ENCODE results near the gene SURF2. TPM values are rescaled to one million over a fixed set of nuclear protein-coding genes. Genes with fewer than 3 reads are reported as not detected.

The SURF2 gene
- total and polyA plus RNA-seq, 3 experiments from 2014 or later = 34.9 to 46.6 (median 35.2) TPM

DNA sequence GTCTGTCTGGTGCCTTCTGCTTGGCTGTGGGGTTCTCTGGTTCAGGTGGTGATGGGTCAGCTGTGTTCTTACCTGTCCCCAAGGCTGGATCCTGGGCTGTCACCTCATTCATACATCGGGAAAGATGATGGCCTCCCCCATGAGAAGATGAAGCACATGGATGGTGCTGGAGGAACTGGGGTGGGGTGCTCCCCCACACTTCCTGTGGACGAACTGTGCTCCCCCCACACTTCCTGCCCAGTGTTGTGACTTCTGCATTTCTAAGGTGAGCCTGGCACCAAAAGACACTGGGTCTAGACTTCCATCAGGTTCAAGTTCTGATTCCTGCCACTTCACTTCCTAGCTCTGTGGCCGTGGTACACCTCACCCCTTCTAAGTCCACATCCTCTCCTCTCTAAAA, 16.1 kb upstream of the SURF2 start:
- H3K36me3 ChIP-seq (ENCODE audit: insufficient read depth, low read length) = peaks cover 20% of the 10 kb centered on the region
- peaks cover 23% of the 10 kb centered on the region for H3K4me1 ChIP-seq (ENCODE audit: insufficient read depth, low read length)
- no peaks in the 10 kb centered on the region for H3K27me3 ChIP-seq (ENCODE audit: insufficient read depth, low read length, poor library complexity, severe bottlenecking)
- H3K9me3 ChIP-seq (ENCODE audit: low read length) = no peaks in the 10 kb centered on the region
- no peaks in the 10 kb centered on the region for H3K9me3 Mint-ChIP-seq
- ChIA-PET POLR2A (interaction anchor here (1.4 kb wide), 1 partner anchor 8 kb away, joined by 6 read pairs; the partner anchor contains the start of genes MED22 and RPL7A), CTCF (interaction anchor here (1.7 kb wide), 1 partner anchor 146 kb away, joined by 5 read pairs; no protein-coding TSS in a partner anchor)
- peaks cover 0 to 68% (median 8%) of the 10 kb centered on the region in 3 donors for H3K36me3 Mint-ChIP-seq
- peaks cover 30 to 40% (median 38%) of the 10 kb centered on the region in 3 donors for H3K4me1 Mint-ChIP-seq
- H3K27ac ChIP-seq (ENCODE audit: low read depth, low read length) = no peak overlapping the region
- H3K27me3 Mint-ChIP-seq = no peaks in the 10 kb centered on the region
- H3K27ac Mint-ChIP-seq = peak overlapping the region in 5 of 8 donors; percentile 11 to 85 (median 67)
- DNase-seq = no peak
- H3K4me3 ChIP-seq (ENCODE audit: low read length) = no peak overlapping the region
- H3K4me3 Mint-ChIP-seq = peak overlapping the region in 3 of 7 donors; percentile 24 to 38 (median 29)

GRCh38 chr9:133340916-133341315, 15.4 kb upstream of the SURF2 start:
- no peaks in the 10 kb centered on the region for H3K27me3 ChIP-seq (ENCODE audit: insufficient read depth, low read length, poor library complexity, severe bottlenecking)
- H3K4me3 ChIP-seq (ENCODE audit: low read length) = no peak overlapping the region
- H3K36me3 ChIP-seq (ENCODE audit: insufficient read depth, low read length) = peaks cover 20% of the 10 kb centered on the region
- Mint-ChIP-seq H3K9me3 (no peaks in the 10 kb centered on the region), H3K4me3 (no peak overlapping the region), H3K4me1 (peaks cover 27 to 34% (median 33%) of the 10 kb centered on the region in 3 donors), H3K36me3 (peaks cover 0 to 67% (median 8%) of the 10 kb centered on the region in 3 donors), H3K27me3 (no peaks in the 10 kb centered on the region), H3K27ac (peak overlapping the region in 6 of 8 donors; percentile 11 to 85 (median 66))
- DNase-seq = no peak
- peaks cover 23% of the 10 kb centered on the region for H3K4me1 ChIP-seq (ENCODE audit: insufficient read depth, low read length)
- H3K27ac ChIP-seq (ENCODE audit: low read depth, low read length) = no peak overlapping the region
- ChIA-PET CTCF (interaction anchor here (1.6 kb wide), 1 partner anchor 11 kb away, joined by 4 read pairs; no protein-coding TSS in a partner anchor), POLR2A (no interaction called here)
- no peaks in the 10 kb centered on the region for H3K9me3 ChIP-seq (ENCODE audit: low read length)

- POLR2A ChIA-PET = no interaction called here
- H3K36me3 ChIP-seq (ENCODE audit: insufficient read depth, low read length) = peaks cover 20% of the 10 kb centered on the region
Measured at GRCh38 chr9:133341369-133342068, 14.8 kb upstream of the SURF2 start.

DNA sequence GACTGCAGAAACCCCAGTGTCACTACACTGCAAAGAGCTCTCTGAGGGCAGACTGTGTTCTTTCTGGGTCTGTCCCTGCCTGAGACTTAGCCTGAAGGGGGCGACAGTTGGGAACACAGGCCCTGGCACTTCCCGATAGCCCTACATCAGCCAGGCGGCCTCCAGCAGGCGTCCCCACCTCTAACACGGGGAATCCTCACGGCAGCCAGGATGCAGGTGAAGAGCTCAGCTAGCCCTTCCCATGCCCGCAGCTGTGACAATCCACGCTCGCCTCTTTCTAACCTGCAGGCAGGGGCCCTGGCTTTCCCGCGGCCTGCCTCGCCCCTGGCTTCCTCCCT, 14.3 kb upstream of the SURF2 start:
- no peak for DNase-seq
- Mint-ChIP-seq H3K27me3 (peaks cover 0 to 1% of the 10 kb centered on the region in 2 donors), H3K4me3 (peak overlapping the region in 2 of 7 donors; percentile 30 to 73), H3K36me3 (peaks cover 0 to 73% (median 8%) of the 10 kb centered on the region in 3 donors), H3K9me3 (no peaks in the 10 kb centered on the region), H3K27ac (peak overlapping the region in 3 of 8 donors; percentile 6 to 85 (median 47)), H3K4me1 (peaks cover 29 to 37% (median 37%) of the 10 kb centered on the region in 3 donors)
- H3K4me3 ChIP-seq (ENCODE audit: low read length) = no peak overlapping the region
- no peaks in the 10 kb centered on the region for H3K9me3 ChIP-seq (ENCODE audit: low read length)
- H3K4me1 ChIP-seq (ENCODE audit: insufficient read depth, low read length) = peaks cover 28% of the 10 kb centered on the region
- H3K36me3 ChIP-seq (ENCODE audit: insufficient read depth, low read length) = peaks cover 20% of the 10 kb centered on the region
- CTCF ChIA-PET = interaction anchor here (1.1 to 1.6 kb wide), 2 partner anchors 12 to 74 kb away, joined by 3 to 4 read pairs; no protein-coding TSS in a partner anchor
- POLR2A ChIA-PET = no interaction called here
- no peak overlapping the region for H3K27ac ChIP-seq (ENCODE audit: low read depth, low read length)
- H3K27me3 ChIP-seq (ENCODE audit: insufficient read depth, low read length, poor library complexity, severe bottlenecking) = no peaks in the 10 kb centered on the region

More at GRCh38 chr9:133341369-133342068, 14.8 kb upstream of the SURF2 start:
- Histone ChIP-seq H3K27ac (ENCODE audit: low read depth, low read length) (no peak overlapping the region), H3K27me3 (ENCODE audit: insufficient read depth, low read length, poor library complexity, severe bottlenecking) (no peaks in the 10 kb centered on the region), H3K9me3 (ENCODE audit: low read length) (no peaks in the 10 kb centered on the region), H3K4me3 (ENCODE audit: low read length) (no peak overlapping the region), H3K4me1 (ENCODE audit: insufficient read depth, low read length) (peaks cover 25% of the 10 kb centered on the region)
- peak overlapping the region in 2 of 8 donors; percentile 47 to 85 for H3K27ac Mint-ChIP-seq
- H3K4me3 Mint-ChIP-seq = no peak overlapping the region
- no peak for DNase-seq
- peaks cover 0 to 71% (median 8%) of the 10 kb centered on the region in 3 donors for H3K36me3 Mint-ChIP-seq
- CTCF ChIA-PET = interaction anchor here (1.1 to 1.6 kb wide), 2 partner anchors 12 to 74 kb away, joined by 3 to 4 read pairs; no protein-coding TSS in a partner anchor
- peaks cover 24 to 34% (median 33%) of the 10 kb centered on the region in 3 donors for H3K4me1 Mint-ChIP-seq
- H3K27me3 Mint-ChIP-seq = no peaks in the 10 kb centered on the region
- H3K9me3 Mint-ChIP-seq = no peaks in the 10 kb centered on the region

DNA sequence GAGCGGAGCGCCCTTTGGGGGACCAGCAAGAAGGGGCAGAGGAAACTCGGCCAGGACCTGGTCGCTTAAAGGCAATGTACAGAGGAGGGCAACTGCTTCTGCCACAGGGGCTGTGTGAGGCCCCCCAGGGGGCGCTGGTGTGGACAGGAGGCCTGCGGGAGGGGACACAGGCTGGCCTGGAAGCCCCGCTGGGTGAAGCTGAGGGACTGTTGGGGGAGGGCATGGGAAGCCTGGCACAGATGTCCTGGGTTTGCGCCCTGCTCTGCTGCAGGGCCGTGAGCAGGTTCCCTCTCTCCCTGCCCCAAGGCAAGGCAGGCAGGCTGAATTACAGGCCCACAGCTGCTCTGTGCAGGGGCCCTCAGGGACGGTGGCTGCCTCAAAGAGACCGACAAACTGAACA, 13.8 kb upstream of the SURF2 start:
- no peak for DNase-seq
- H3K36me3 Mint-ChIP-seq = peaks cover 0 to 74% (median 8%) of the 10 kb centered on the region in 3 donors
- H3K4me1 Mint-ChIP-seq = peaks cover 32 to 39% (median 38%) of the 10 kb centered on the region in 3 donors

DNA sequence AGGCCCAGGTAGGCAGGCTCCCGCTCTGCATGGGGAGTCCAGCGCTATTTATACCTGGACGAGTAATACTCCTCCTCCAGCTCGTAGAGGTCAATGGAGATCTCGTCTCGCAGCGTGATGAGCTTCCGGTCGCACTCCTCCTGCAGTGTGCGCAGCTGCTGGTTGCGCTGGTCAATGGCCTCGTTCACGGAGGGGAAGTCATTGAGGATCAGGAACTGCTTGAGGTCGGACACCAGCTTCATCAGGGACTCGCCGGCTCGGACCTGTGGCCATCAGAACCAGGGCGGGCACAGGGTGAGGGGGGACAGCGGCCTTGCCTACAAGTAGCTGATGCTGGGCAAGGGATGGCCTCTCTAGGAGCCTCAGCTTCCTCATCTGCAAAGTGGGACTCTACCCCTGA, 12.3 kb upstream of the SURF2 start:
- Mint-ChIP-seq H3K36me3 (peaks cover 1 to 83% (median 8%) of the 10 kb centered on the region in 3 donors), H3K27ac (no peak overlapping the region), H3K4me3 (no peak overlapping the region), H3K27me3 (peaks cover 0 to 3% of the 10 kb centered on the region in 2 donors), H3K9me3 (no peaks in the 10 kb centered on the region), H3K4me1 (peaks cover 43 to 51% (median 49%) of the 10 kb centered on the region in 3 donors)
- Histone ChIP-seq H3K27ac (ENCODE audit: low read depth, low read length) (no peak overlapping the region), H3K4me1 (ENCODE audit: insufficient read depth, low read length) (peaks cover 33% of the 10 kb centered on the region), H3K9me3 (ENCODE audit: low read length) (no peaks in the 10 kb centered on the region), H3K4me3 (ENCODE audit: low read length) (no peak overlapping the region), H3K36me3 (ENCODE audit: insufficient read depth, low read length) (peaks cover 22% of the 10 kb centered on the region), H3K27me3 (ENCODE audit: insufficient read depth, low read length, poor library complexity, severe bottlenecking) (no peaks in the 10 kb centered on the region)
- CTCF ChIA-PET = interaction anchor here (1.8 kb wide), 1 partner anchor 13 kb away, joined by 4 read pairs; the partner anchor contains the start of genes SURF1 and SURF2
- DNase-seq = no peak
- POLR2A ChIA-PET = no interaction called here

More for the DNA sequence above, 13.8 kb upstream of the SURF2 start:
- no peak overlapping the region for H3K27ac ChIP-seq (ENCODE audit: low read depth, low read length)
- peaks cover 20% of the 10 kb centered on the region for H3K36me3 ChIP-seq (ENCODE audit: insufficient read depth, low read length)
- peaks cover 0 to 2% of the 10 kb centered on the region in 2 donors for H3K27me3 Mint-ChIP-seq
- H3K27ac Mint-ChIP-seq = no peak overlapping the region
- no peaks in the 10 kb centered on the region for H3K9me3 Mint-ChIP-seq
- H3K4me3 Mint-ChIP-seq = no peak overlapping the region
- no peaks in the 10 kb centered on the region for H3K27me3 ChIP-seq (ENCODE audit: insufficient read depth, low read length, poor library complexity, severe bottlenecking)
- ChIA-PET CTCF (interaction anchor here (1.1 to 1.6 kb wide), 3 partner anchors 13 to 73 kb away, joined by 3 to 4 read pairs (median 3); no protein-coding TSS in a partner anchor), POLR2A (no interaction called here)
- H3K4me1 ChIP-seq (ENCODE audit: insufficient read depth, low read length) = peaks cover 28% of the 10 kb centered on the region
- H3K4me3 ChIP-seq (ENCODE audit: low read length) = no peak overlapping the region
- no peaks in the 10 kb centered on the region for H3K9me3 ChIP-seq (ENCODE audit: low read length)

- peak overlapping the region in 1 of 8 donors; percentile 78 for H3K27ac Mint-ChIP-seq
- peaks cover 0 to 3% of the 10 kb centered on the region in 2 donors for H3K27me3 Mint-ChIP-seq
- POLR2A ChIA-PET = no interaction called here
- no peaks in the 10 kb centered on the region for H3K27me3 ChIP-seq (ENCODE audit: insufficient read depth, low read length, poor library complexity, severe bottlenecking)
- H3K9me3 Mint-ChIP-seq = no peaks in the 10 kb centered on the region
- CTCF ChIA-PET = interaction anchor here (1.8 kb wide), 1 partner anchor 12 kb away, joined by 4 read pairs; the partner anchor contains the start of genes SURF1 and SURF2
- H3K4me3 Mint-ChIP-seq = peak overlapping the region in 1 of 7 donors; percentile 68
- H3K4me1 Mint-ChIP-seq = peaks cover 43 to 55% (median 47%) of the 10 kb centered on the region in 3 donors
- peaks cover 3 to 84% (median 12%) of the 10 kb centered on the region in 3 donors for H3K36me3 Mint-ChIP-seq
- H3K4me3 ChIP-seq (ENCODE audit: low read length) = no peak overlapping the region
- H3K36me3 ChIP-seq (ENCODE audit: insufficient read depth, low read length) = peaks cover 31% of the 10 kb centered on the region
- no peaks in the 10 kb centered on the region for H3K9me3 ChIP-seq (ENCODE audit: low read length)
- H3K27ac ChIP-seq (ENCODE audit: low read depth, low read length) = no peak overlapping the region
- H3K4me1 ChIP-seq (ENCODE audit: insufficient read depth, low read length) = peaks cover 38% of the 10 kb centered on the region
- no peak for DNase-seq
Measured at GRCh38 chr9:133344979-133345378, 11.4 kb upstream of the SURF2 start.
